Neural cell (in vitro differentiated cells): ENCODE data around the gene C14orf119. TPM values are rescaled to one million over a fixed set of nuclear protein-coding genes. Genes with fewer than 3 reads are reported as not detected.
A peak's percentile ranks its signal among the peaks of the same experiment; 100 is the strongest.

ENCODE experiments used
- H2AFZ ChIP-seq: fragments of 200-600, 300-800 bp; sonication (generic), shearing (Covaris generic); 2 replicates; pipeline ENCODE4 v1.6.0; 2014; ENCODE audit warnings: low read depth, mild to moderate bottlenecking, antibody characterized with exemption, low read length, moderate library complexity
- H3F3A ChIP-seq: fragments of 200-600 bp; shearing (Covaris generic); 2 replicates; pipeline ENCODE4 v1.6.1; 2016; ENCODE audit warnings: mild to moderate bottlenecking, moderate library complexity, mixed read lengths, antibody characterized with exemption, low read length; ENCODE audit not compliant: insufficient read depth, poor library complexity, severe bottlenecking
- H3K27ac ChIP-seq: fragments of 200-600, 300-800 bp; sonication (generic), shearing (Covaris generic); 2 replicates; pipeline ENCODE4 v1.5.1; 2014; ENCODE audit warnings: mild to moderate bottlenecking, low read length, moderate library complexity
- H3K27me3 ChIP-seq: fragments of 300-800, 200-600 bp; sonication (generic), shearing (Covaris generic); 2 replicates; pipeline ENCODE4 v1.6.0; 2014; ENCODE audit warnings: mild to moderate bottlenecking, low read depth, low read length, moderate library complexity; ENCODE audit not compliant: insufficient read depth
- H3K36me3 ChIP-seq: fragments of 300-800, 200-600 bp; sonication (generic), shearing (Covaris generic); 2 replicates; pipeline ENCODE4 v1.5.1; 2014; ENCODE audit warnings: mild to moderate bottlenecking, antibody characterized with exemption, low read length, moderate library complexity; ENCODE audit not compliant: insufficient read depth
- H3K4me2 ChIP-seq: fragments of 300-800, 200-600 bp; sonication (generic), shearing (Covaris generic); 2 replicates; pipeline ENCODE4 v1.6.0; 2014; ENCODE audit warnings: mild to moderate bottlenecking, low read length
- H3K4me3 ChIP-seq: fragments of 300-800, 200-600 bp; sonication (generic), shearing (Covaris generic); 2 replicates; pipeline ENCODE4 v1.5.1; 2014; ENCODE audit warnings: mild to moderate bottlenecking, low read length, moderate library complexity
- H3K79me2 ChIP-seq: fragments of 200-600 bp; shearing (Covaris generic); replicated peaks from 2 replicates; pipeline ENCODE4 v1.6.0; 2014; ENCODE audit warnings: mild to moderate bottlenecking, low read length, moderate library complexity; ENCODE audit not compliant: insufficient read depth
- H3K9ac ChIP-seq: fragments of 300-800, 200-600 bp; sonication (generic), shearing (Covaris generic); 2 replicates; pipeline ENCODE4 v1.6.1; 2016; ENCODE audit warnings: mild to moderate bottlenecking, low read length, mixed read lengths
- H3K9me2 ChIP-seq: fragments of 200-600 bp; shearing (Covaris generic); 2 replicates; pipeline ENCODE4 v1.6.1; 2016; ENCODE audit warnings: mild to moderate bottlenecking, low read length, mixed read lengths; ENCODE audit not compliant: insufficient read depth
- H3K9me3 ChIP-seq: fragments of 200-600, 300-800 bp; sonication (generic), shearing (Covaris generic); 2 replicates; pipeline ENCODE4 v1.6.1; 2016; ENCODE audit warnings: mild to moderate bottlenecking, mixed run types, low read length, moderate library complexity, mixed read lengths
- H4K20me1 ChIP-seq: fragments of 200-600 bp; shearing (Covaris generic); 2 replicates; pipeline ENCODE4 v1.6.1; 2016; ENCODE audit warnings: mild to moderate bottlenecking, mixed run types; ENCODE audit not compliant: insufficient read depth
- EP300 ChIP-seq: fragments of 450-650 bp; conservative IDR thresholded peaks from 2 replicates; pipeline ENCODE4 v1.6.1; 2014; ENCODE audit warnings: antibody characterized with exemption, mild to moderate bottlenecking, moderate library complexity; ENCODE audit not compliant: poor library complexity, severe bottlenecking
- MXI1 ChIP-seq: fragments of 450-650 bp; conservative IDR thresholded peaks from 2 replicates; pipeline ENCODE4 v1.6.1; 2014; ENCODE audit warnings: antibody characterized with exemption, mild to moderate bottlenecking; ENCODE audit not compliant: poor library complexity, severe bottlenecking
- POLR2AphosphoS5 ChIP-seq: IDR thresholded peaks from 2 replicates; pipeline ENCODE4 v1.6.1; 2012
- RAD21 ChIP-seq: fragments of 450-650 bp; conservative IDR thresholded peaks from 2 replicates; pipeline ENCODE4 v1.6.1; 2014; ENCODE audit warnings: antibody characterized with exemption, mild to moderate bottlenecking, moderate library complexity
- SMC3 ChIP-seq: fragments of 450-650 bp; conservative IDR thresholded peaks from 2 replicates; pipeline ENCODE4 v1.6.1; 2014; ENCODE audit warnings: antibody characterized with exemption, mild to moderate bottlenecking, moderate library complexity; ENCODE audit not compliant: poor library complexity
- TAF1 ChIP-seq: IDR thresholded peaks from 2 replicates; pipeline ENCODE4 v1.6.1; 2012; ENCODE audit warnings: low read depth
- polyA plus RNA-seq: library from polyadenylated mRNA; depleted of rRNA; stranded (reverse); fragments of >200 nt; gene quantifications from 2 replicates; pipeline ENCODE4 v1.2.3, GENCODE V29; 2014
- TF ChIP-seq, protein P1 (sequence below): IDR thresholded peaks from 2 replicates; pipeline ENCODE4 v1.6.1; 2012; ENCODE audit warnings: borderline replicate concordance

The C14orf119 gene
- polyA plus RNA-seq, 1 donor from 2014 or later, result 26.4 TPM

DNA sequence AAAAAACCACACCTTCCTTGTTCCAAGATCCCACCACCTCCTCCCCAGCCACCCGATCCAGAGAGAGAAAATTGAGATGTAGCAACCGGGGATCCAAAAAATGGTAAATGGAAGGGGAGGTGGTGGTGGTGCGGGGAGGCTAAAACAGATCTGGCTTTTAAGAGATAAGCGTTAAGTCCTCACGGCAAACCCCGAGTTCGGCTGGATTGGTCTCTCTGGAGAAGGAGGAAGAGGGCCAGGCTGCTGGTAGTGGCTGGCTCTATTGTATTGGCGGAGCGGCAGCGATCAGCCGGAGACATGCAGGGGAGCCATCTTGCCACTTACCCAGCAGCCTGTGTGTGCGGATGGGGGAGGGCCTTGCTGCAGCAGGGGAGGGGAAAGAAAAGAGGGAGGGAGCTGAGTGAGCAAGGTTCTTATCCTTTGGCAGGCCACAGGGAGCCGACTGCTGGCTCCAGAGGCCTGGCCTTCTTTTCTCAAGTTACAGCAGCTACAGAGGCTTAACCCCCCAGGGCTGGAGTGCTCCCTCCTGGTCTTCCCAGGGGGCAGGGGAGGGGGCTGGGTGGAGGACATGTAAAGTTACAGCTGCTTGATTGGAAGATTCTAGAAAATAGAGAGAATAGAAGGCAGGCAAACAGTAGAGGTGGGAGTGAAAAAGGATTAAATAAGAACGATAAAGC, 23.9 kb upstream of the C14orf119 start:
- H3F3A ChIP-seq, result peaks cover 5% of the 10 kb centered on the region
- H3K27ac ChIP-seq, result peak overlapping the region; percentile 93
- peak overlapping the region; percentile 97 for H3K4me2 ChIP-seq
- peak overlapping the region; percentile 93 for H3K9ac ChIP-seq
- TF ChIP-seq SMC3, result no peak
- peak; percentile 36 for TF ChIP-seq EP300
- no peak for TF ChIP-seq RAD21
- TF ChIP-seq POLR2AphosphoS5, result peak; percentile 99
- TF ChIP-seq MXI1, result peak; percentile 67
- TF ChIP-seq TAF1, result peak; percentile 98
- TF ChIP-seq, protein P1, sequence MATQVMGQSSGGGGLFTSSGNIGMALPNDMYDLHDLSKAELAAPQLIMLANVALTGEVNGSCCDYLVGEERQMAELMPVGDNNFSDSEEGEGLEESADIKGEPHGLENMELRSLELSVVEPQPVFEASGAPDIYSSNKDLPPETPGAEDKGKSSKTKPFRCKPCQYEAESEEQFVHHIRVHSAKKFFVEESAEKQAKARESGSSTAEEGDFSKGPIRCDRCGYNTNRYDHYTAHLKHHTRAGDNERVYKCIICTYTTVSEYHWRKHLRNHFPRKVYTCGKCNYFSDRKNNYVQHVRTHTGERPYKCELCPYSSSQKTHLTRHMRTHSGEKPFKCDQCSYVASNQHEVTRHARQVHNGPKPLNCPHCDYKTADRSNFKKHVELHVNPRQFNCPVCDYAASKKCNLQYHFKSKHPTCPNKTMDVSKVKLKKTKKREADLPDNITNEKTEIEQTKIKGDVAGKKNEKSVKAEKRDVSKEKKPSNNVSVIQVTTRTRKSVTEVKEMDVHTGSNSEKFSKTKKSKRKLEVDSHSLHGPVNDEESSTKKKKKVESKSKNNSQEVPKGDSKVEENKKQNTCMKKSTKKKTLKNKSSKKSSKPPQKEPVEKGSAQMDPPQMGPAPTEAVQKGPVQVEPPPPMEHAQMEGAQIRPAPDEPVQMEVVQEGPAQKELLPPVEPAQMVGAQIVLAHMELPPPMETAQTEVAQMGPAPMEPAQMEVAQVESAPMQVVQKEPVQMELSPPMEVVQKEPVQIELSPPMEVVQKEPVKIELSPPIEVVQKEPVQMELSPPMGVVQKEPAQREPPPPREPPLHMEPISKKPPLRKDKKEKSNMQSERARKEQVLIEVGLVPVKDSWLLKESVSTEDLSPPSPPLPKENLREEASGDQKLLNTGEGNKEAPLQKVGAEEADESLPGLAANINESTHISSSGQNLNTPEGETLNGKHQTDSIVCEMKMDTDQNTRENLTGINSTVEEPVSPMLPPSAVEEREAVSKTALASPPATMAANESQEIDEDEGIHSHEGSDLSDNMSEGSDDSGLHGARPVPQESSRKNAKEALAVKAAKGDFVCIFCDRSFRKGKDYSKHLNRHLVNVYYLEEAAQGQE, result peak; percentile 91
- peak overlapping the region; percentile 72 for H3K4me3 ChIP-seq
- no peaks in the 10 kb centered on the region for H3K9me2 ChIP-seq
- H3K36me3 ChIP-seq, result peaks cover 17% of the 10 kb centered on the region
- H3K79me2 ChIP-seq, result peaks cover 52% of the 10 kb centered on the region
- H3K27me3 ChIP-seq, result no peaks in the 10 kb centered on the region
- H2AFZ ChIP-seq, result peak overlapping the region; percentile 65
- H3K9me3 ChIP-seq, result no peaks in the 10 kb centered on the region
- peaks cover 20% of the 10 kb centered on the region for H4K20me1 ChIP-seq

DNA sequence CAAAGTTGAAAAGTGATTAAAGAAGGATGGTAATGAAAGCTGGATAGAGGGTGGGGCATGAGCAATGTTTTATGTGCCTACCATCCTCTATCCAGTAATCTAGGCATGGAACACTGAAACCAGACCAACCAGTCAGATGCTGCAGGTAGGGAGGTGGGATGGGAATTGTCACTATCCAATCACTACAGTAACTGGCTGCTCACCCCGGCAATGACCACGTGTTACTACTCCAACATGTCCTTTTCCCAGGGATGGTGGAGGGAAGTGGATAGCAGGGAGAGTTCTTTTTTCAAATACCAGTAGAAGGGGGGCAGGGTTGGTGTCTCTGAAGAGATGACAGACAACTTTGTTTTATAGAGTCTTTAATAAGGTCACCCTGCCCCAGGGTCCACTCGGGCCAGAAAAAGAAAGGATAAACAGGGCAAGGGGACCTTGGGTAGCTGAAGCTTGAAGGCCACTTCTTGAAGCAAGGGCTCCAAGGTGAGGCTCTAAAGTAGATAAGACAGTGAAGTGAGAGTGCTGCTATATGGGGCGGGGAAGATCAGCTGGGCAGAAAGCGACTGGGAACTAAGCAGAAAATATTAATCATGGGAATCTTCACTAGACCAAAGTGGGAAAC, 23.3 kb upstream of the C14orf119 start:
- Histone ChIP-seq H3K36me3 (peaks cover 18% of the 10 kb centered on the region), H3K4me3 (peak overlapping the region; percentile 72), H3K27me3 (no peaks in the 10 kb centered on the region), H3K9me3 (no peaks in the 10 kb centered on the region), H3K79me2 (peaks cover 47% of the 10 kb centered on the region), H3K27ac (peak overlapping the region; percentile 93), H3F3A (peaks cover 5% of the 10 kb centered on the region), H3K4me2 (peak overlapping the region; percentile 97), H4K20me1 (peaks cover 14% of the 10 kb centered on the region), H3K9me2 (no peaks in the 10 kb centered on the region), H2AFZ (peak overlapping the region; percentile 65), H3K9ac (peak overlapping the region; percentile 93)
- TF ChIP-seq, protein P1, result no peak
- TF ChIP-seq SMC3 (no peak), EP300 (no peak), MXI1 (no peak), TAF1 (no peak)
